ENCODE measurements around the gene PIK3R1.

Gene PIK3R1

GRCh38 chr5:68253624-68254585 is 38.3 kb downstream of the PIK3R1 start:
- no peak for DNase-seq

- no peak for DNase-seq
Measured at GRCh38 chr5:68254810-68255209, 39.3 kb downstream of the PIK3R1 start.

GRCh38 chr5:68255305-68256120 is 40.0 kb downstream of the PIK3R1 start:
- DNase-seq = no peak

DNA sequence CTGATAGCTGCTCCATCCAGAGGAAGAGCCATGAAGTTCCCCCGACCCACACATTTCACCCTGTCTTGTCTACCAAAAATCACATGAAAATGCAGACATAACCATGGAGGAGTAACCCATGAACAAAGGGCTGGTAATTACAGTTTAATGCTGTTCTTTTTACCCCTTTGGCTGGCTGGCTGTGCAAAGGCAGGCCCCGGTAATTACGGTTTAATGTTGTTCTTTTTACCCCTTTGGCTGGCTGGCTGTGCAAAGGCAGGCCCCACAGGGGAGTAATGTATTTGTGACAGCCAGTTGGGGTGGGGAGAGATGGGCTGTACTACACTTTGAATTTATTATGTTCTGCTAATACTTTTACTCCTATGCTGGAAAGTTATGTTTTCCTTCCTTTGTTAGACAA is 41.7 kb downstream of the PIK3R1 start:
- no peak for DNase-seq

DNA sequence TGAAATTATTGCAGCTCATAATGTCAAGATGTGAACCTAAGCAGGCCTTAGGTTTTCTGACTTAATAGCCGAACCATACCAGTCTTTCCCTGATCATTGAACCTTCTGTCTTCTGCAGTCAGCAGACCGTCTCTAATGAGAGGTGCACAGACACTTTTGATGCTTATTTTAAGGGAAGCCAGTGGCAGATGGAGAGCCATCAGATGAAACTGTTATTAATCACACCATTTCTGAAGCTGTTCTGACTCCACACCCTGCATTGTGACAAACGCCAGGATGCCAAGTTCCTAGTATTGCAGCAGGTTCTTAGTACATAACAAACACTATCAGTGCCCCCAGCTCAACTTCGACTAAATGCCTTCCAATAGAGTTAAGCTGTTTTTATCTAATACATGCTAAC is 43.0 kb downstream of the PIK3R1 start:
- peak; percentile 38 for DNase-seq

DNA sequence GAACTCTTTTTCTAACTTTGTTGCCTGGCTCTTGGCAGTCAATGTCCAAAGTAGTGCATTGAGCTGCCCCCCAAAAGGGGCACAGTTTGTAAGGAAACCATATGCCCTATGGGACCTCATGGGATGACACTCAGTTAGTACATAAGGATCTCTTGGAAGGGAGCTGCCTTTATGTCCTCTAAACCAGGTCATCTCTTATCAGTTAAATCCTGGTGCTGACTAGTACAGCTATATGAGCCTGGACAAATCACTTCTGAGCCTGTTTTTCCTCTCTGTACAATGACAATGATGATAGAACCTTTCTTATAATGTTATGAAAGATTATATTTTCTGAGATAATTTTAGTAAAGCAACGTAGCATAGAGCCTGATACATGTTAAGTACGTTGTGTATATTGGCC is 44.1 kb downstream of the PIK3R1 start:
- no peak for DNase-seq

- no peak for DNase-seq
Measured at GRCh38 chr5:68260467-68260866, 44.9 kb downstream of the PIK3R1 start.

DNA sequence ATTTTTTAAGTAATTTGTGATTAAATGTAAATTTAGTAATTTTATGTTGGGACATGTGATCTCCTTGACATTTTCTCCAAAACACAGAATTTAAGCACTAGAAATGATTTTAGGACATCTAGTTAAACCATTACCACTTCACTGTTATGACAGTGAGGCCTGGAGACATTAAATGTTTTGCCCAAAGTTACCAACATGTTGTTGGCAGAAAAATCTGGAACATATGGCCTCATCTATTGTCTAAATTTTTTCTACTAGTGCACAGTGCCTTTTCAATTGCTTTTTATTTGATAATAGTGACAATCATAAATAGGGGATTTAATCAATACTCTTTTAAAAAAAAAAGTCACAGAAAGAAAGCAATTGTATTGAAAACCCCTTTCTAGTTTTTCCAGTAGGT is 45.6 kb downstream of the PIK3R1 start:
- DNase-seq = no peak

DNA sequence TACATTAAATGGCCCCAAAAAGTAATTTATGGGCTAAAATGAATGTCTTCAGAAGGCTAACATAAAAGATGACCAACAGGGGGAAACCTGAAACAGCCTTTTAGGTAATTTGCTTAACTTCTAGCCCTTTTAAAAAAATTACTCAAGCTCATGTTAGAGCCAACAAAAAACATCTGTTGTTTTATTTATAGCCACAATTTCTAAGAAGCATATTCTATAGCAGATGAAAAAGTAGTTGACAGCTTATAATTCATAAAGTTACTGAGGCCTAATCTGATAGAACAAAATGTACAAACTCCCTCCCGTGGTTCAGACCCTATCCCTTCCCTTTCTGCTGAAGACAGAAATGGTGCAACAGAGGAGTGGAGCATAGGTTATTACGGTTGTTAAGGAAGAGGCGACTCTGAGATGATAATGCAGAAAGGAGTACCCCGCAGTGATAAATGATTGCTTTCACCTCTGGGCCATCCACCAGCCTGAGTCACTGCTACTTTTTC is 46.1 kb downstream of the PIK3R1 start:
- no peak for DNase-seq

GRCh38 chr5:68264024-68264956 is 48.7 kb downstream of the PIK3R1 start:
- no peak for DNase-seq

DNA sequence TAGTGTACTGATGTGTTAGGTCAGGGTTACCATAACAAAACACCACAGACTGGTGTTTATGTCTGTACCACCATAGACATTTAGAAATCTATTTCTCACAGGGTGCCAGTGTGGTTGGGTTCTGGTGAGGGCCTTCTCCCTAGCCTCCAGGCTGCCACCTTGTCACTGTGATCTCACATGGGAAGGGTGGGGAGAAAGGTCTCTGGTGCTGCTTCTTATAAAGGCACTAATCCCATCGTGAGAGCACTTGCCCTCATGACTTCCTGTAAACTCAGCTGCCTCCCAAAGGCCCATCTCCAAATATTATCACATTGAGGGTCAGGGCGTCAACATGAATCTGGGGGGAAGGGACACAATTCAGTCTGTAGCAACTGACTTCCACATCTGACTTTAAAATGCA is 49.8 kb downstream of the PIK3R1 start:
- no peak for DNase-seq

- DNase-seq = no peak
Measured at GRCh38 chr5:68265822-68266395, 50.4 kb downstream of the PIK3R1 start.

DNA sequence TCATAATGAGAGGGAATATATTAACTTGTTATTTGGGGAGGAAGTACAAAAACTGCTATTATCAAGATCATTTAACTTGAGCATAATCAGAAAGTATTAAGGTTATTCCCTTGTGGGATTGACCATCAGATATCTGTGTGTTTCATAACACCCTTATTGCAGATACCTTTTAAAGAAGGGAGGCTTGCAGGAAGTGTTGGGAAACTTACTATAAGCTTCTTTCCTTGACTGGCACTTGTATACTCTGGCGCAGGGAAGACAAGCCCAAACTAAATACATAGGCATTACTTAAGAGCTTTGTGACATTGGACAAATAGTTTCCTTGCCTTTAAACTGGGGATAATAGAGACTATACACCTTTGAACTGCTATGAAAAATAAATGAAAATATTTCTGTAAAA is 50.9 kb downstream of the PIK3R1 start:
- no peak for DNase-seq

DNA sequence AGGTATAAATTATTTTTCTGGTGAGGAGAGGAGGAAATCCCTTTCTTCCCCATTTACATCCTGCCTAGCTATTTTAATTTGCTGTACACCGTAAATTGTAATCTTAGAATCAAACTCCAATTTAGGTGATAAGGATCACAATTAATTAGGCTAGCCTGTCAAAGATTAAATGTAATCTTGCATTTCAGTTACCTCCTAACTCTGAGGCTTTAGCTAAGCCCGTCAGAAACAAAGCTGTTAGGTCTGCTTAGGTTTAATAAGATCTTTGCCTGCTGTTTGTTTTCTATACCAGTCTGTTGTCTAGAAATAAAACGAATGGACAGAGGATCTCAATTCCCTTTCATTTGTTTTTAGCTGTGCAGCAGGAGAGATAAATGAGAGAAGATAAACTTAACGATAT is 51.5 kb downstream of the PIK3R1 start:
- DNase-seq = peak; percentile 48

- DNase-seq = no peak
Measured at GRCh38 chr5:68268101-68268851, 52.7 kb downstream of the PIK3R1 start.

DNA sequence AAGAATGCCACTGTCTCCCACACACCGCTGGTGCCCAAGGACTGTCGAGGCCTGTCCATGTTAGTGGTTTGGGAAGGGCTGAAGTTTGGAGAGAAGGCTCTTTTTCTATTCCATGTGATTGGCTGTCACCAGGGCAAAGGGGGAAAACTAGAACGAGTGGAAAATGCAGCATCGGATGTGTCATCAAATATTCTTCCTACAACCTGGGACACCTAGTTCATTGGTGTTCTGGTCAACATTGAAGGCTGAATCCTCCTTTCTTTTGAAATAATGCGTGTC is 53.2 kb downstream of the PIK3R1 start:
- no peak for DNase-seq

DNA sequence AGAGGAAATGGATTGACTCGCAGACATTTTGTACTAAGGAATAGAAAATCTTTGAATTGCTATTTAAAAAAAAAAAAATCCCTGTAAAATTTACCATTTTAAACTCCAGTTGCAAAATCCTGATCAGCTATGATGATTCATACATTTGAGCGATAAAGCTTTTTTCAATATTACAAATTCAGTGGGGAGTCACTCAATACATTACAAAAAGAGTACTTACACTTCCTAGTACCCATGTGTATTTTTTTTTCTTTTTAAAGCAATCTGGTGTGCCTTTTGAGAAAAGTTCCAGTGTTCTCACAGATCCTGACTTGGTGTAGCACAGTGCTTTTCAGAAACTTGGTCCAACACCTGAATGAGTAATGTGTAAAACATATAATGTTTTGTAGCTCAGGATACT is 54.3 kb downstream of the PIK3R1 start:
- DNase-seq = no peak

DNA sequence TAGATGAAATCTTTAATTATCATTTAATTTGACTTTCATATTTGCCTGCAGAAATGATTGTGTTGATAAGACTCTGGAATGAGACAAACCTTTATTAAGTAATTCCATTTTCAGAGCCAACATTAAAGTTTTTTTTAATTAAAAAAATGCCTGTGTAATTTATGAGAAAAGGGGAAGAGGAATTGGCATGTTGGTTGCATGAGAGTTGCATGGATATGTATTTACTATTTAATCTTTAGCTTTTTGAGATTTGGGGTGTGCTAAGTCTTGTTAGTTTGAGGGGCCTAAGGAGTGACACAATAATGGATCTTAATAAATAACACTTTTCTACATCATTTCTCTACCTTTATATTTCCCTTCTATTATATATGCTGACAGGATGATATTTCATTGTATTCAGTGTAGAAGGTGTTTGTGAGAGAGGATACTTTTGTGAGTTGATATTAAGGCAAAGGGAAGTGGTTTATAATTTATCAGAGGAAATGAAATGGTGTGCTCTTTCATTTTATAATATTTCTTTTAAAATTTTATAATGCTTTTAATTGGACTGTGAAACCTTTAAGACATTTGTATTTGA is 54.9 kb downstream of the PIK3R1 start:
- no peak for DNase-seq

- no peak for DNase-seq
Measured at GRCh38 chr5:68271124-68271523, 55.6 kb downstream of the PIK3R1 start.

- no peak for DNase-seq
Measured at GRCh38 chr5:68272289-68272688, 56.7 kb downstream of the PIK3R1 start.

DNA sequence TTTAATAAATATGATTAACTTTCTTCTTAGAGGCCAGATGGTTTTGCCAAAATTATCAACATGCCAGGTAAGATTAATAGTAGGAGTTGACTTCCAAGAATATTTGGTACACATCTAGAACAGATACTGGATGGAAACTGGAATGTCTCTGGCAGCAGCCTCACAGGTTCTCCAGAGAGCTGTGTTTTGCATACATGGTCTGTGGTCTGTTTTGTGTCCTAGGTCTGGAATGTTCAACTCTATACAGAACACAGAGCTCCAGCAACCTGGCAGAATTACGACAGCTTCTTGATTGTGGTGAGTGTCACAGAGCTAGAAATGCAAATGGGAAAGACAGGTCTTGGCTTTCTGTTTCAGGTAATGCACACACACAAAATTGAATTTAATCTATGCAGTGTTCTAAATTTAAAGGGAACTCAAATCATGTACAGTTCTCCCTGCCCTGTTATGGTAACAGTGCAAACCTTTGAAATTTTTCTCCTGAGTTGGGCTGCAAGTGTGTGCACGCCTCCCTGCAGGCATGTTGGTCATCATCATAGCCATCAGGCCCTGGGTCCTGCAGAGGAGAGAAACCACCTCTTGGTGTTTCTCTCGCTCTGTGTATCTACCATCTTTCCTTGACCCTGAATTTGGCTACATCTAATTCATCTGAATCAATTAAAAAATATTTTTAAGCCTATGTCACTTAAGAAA is 58.3 kb downstream of the PIK3R1 start:
- DNase-seq = no peak
